Muscle layer of colon (tissue), 2 donors: ENCODE measurements around the gene CARD10.

Experiments
- H3K27ac ChIP-seq: one replicate; pipeline ENCODE4 v1.7.0; 2013; ENCODE audit warnings: low read depth, mild to moderate bottlenecking, low read length, moderate library complexity
- H3K27me3 ChIP-seq, 2 donors: one replicate each; pipeline ENCODE4 v1.7.0; 2013; ENCODE audit warnings: low read length in 2 of 2, mild to moderate bottlenecking in 2 of 2; ENCODE audit not compliant: insufficient read depth in 2 of 2, control insufficient read depth in 1 of 2
- H3K36me3 ChIP-seq: one replicate; pipeline ENCODE4 v1.7.0; 2013; ENCODE audit warnings: mild to moderate bottlenecking, low read length; ENCODE audit not compliant: insufficient read depth
- H3K4me1 ChIP-seq: one replicate; pipeline ENCODE4 v1.7.0; 2013; ENCODE audit warnings: mild to moderate bottlenecking, low read length; ENCODE audit not compliant: insufficient read depth
- H3K4me3 ChIP-seq, 2 donors: one replicate each; pipeline ENCODE4 v1.7.0; 2013; ENCODE audit warnings: low read length in 2 of 2, low read depth in 1 of 2, mild to moderate bottlenecking in 1 of 2, moderate library complexity in 1 of 2
- H3K9ac ChIP-seq: one replicate; pipeline ENCODE4 v1.7.0; 2013; ENCODE audit warnings: low read length
- H3K9me3 ChIP-seq: one replicate; pipeline ENCODE4 v1.7.0; 2013; ENCODE audit warnings: mild to moderate bottlenecking, low read length
- donor health status: abdominal sarcoma.
- donor health status: Adenocarcinoma of cecum.

The CARD10 gene

DNA sequence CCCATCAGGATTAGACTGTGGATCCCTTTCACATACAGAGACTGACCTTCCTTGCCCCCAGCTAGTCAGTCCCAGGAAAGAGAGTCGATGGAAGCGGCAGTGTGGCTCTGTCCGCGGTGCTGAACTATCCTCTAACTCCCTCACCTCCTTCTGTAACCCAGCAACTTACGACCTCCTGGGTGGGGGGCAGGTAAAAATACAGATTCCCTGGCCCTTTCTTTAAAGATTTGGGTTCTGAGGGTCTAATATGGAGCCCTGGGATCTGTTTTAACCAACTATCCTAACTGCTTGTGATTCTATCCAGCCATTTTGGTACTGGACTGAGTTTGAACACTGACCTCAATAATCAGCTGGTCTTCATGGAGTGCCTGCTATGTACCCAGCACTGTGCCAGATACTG is 56.2 kb downstream of the CARD10 start:
- Histone ChIP-seq H3K4me1 (no peaks in the 10 kb centered on the region), H3K9me3 (no peaks in the 10 kb centered on the region), H3K4me3 (no peak overlapping the region), H3K27me3 (peaks cover 0 to 8% of the 10 kb centered on the region in 2 donors), H3K27ac (no peak overlapping the region), H3K9ac (no peak overlapping the region), H3K36me3 (no peaks in the 10 kb centered on the region)

DNA sequence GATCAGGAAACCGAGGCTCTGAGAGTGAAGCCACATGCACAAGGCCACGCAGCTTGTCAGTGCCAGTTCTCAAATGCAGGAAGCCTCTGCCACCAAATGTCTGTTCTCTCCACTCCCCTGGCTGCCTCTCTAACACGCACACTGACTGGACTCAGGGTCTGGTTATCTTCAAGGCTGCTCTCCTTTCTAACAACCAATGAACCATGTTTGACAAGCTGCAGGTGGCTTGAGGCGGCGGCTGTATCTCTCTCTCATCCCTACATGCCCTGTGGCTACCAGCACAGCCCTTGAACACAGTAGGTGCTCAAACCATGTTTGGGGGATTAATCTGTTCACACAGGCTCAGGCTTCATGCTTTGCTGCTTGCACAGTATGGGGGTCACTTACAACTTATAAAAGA is 56.8 kb downstream of the CARD10 start:
- Histone ChIP-seq H3K27me3 (peaks cover 0 to 12% of the 10 kb centered on the region in 2 donors), H3K4me1 (no peaks in the 10 kb centered on the region), H3K27ac (no peak overlapping the region), H3K9ac (no peak overlapping the region), H3K4me3 (no peak overlapping the region), H3K36me3 (no peaks in the 10 kb centered on the region), H3K9me3 (no peaks in the 10 kb centered on the region)

DNA sequence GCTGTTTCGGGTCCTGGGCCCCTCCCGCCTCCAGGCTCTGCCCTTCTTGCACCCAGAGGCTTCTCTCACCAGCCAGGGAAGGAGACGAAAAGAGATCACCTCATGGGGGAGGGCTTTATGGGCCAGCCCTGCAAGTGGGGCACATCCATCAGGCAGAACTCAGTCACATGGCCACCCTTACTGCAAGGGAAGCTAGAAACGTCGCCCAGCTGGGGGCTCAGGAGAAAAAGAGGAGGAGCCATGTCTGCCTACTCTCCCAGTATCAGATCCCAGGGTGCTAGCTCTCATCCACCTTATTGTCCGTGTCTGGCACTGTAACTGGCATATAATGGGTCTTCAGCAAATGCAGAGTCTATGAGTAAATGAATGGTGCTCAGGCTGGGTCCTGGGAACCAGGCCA is 57.3 kb downstream of the CARD10 start:
- Histone ChIP-seq H3K27ac (no peak overlapping the region), H3K4me3 (no peak overlapping the region), H3K36me3 (no peaks in the 10 kb centered on the region), H3K9me3 (no peaks in the 10 kb centered on the region), H3K9ac (no peak overlapping the region), H3K27me3 (peaks cover 3 to 17% of the 10 kb centered on the region in 2 donors), H3K4me1 (no peaks in the 10 kb centered on the region)

DNA sequence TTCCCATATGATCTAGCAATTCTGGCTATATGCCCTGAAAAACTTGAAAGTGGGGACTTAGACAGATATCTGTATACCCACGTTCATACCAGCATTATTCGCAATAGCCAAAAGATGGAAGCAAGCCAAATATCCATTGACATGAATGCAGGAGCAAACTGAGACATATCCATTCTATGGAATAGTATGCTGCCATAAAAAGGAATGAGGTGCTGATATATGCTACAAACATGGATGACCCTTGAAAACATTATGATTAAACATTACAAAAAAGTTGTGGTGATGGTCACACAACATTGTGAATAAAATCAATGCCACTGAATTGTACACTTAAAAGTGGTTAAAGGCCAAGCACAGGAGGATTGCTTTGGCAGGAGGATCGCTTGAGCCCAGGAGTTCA is 58.5 kb downstream of the CARD10 start:
- H3K27me3 ChIP-seq: peaks cover 3 to 24% of the 10 kb centered on the region in 2 donors
- no peaks in the 10 kb centered on the region for H3K9me3 ChIP-seq
- H3K36me3 ChIP-seq: no peaks in the 10 kb centered on the region

DNA sequence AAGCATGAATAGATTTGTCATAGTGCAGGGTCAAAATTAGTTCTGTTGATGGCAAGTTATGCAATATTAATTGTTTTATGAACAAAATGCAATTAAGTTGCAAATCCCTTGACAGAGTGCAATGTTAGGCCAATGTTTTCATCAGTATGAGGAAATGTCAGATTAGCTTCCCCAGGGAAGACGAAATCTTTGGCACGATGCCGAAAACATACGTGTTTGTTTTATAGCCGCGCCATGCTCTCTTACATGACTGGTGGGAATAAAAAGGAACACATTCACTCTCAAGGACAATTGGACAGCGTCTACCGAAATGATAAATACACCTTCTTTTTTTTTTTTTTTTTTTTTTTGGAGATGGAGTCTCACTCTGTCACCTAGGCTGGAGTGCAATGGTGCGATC is 60.0 kb downstream of the CARD10 start:
- H3K9me3 ChIP-seq: no peaks in the 10 kb centered on the region
- H3K27ac ChIP-seq: no peak overlapping the region
- H3K9ac ChIP-seq: no peak overlapping the region
- H3K4me1 ChIP-seq: no peaks in the 10 kb centered on the region
- peaks cover 3 to 24% of the 10 kb centered on the region in 2 donors for H3K27me3 ChIP-seq
- H3K36me3 ChIP-seq: no peaks in the 10 kb centered on the region
- H3K4me3 ChIP-seq: no peak overlapping the region

More for the DNA sequence above, 58.5 kb downstream of the CARD10 start:
- Histone ChIP-seq H3K4me1 (no peaks in the 10 kb centered on the region), H3K4me3 (no peak overlapping the region), H3K9ac (no peak overlapping the region), H3K27ac (no peak overlapping the region)

DNA sequence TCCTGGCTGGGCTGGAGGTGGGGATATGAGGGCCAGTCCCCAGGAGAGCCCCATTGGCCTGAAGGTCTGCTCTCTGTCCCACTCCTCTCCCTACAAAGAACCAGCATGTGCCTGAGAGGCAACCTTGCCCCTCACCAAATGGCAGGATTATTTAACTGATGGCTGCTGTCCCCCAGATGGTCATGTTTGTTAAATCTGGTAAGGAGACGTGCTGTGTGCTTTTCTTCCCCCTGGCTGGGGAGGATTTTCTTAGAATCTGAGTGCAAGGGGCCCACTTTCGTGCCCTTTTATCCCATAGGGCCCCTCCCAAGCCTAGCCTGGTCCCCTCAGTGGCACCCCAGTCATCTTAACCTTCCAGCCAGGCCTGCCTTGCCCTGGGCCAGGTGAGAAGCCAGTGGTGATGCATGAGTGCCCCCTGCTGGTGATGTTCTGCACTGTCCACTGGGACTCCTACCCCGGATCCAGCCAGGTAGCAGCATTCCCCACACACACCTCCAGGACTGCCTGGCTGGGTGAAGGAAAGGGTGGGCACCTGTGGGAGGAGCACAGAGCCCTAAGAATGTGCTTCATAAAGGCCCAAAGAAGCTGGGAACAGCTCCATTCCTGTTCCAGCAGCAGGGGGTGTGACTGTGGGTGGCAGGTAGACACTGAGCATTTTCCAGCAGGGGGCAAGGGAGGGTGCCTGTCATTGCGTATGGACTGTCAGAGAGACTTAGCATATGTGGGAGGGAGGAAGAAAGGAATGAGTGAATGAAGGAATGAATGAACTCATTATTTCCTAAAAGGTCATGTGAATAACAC is 61.9 kb downstream of the CARD10 start:
- H3K4me1 ChIP-seq: no peaks in the 10 kb centered on the region
- no peaks in the 10 kb centered on the region for H3K36me3 ChIP-seq
- H3K27me3 ChIP-seq: peaks cover 3 to 27% of the 10 kb centered on the region in 2 donors
- H3K4me3 ChIP-seq: no peak overlapping the region
- H3K9me3 ChIP-seq: no peaks in the 10 kb centered on the region
- H3K27ac ChIP-seq: no peak overlapping the region
- H3K9ac ChIP-seq: no peak overlapping the region

DNA sequence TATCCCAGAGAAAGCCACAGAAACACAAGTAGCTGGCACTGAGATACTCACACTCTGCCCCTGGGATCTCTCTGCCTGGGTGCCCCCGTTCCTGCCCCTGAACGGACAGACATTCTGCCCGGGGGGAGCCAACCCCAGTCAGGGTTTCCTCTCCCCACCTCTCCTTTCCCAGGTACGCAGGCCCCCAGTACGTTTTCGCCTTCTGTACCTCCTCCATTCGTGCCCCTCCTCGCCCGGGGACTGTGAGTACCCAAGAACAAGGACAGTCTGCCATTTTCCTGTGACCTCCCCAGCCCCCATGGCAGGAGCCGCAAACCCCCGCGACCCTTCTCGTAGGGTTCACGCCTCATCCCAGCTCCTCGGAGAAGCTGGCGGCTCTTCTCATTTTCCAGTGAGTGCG is 62.9 kb downstream of the CARD10 start:
- Histone ChIP-seq H3K4me1 (no peaks in the 10 kb centered on the region), H3K27me3 (peaks cover 3 to 27% of the 10 kb centered on the region in 2 donors), H3K36me3 (no peaks in the 10 kb centered on the region), H3K27ac (no peak overlapping the region), H3K4me3 (no peak overlapping the region), H3K9me3 (no peaks in the 10 kb centered on the region), H3K9ac (no peak overlapping the region)

DNA sequence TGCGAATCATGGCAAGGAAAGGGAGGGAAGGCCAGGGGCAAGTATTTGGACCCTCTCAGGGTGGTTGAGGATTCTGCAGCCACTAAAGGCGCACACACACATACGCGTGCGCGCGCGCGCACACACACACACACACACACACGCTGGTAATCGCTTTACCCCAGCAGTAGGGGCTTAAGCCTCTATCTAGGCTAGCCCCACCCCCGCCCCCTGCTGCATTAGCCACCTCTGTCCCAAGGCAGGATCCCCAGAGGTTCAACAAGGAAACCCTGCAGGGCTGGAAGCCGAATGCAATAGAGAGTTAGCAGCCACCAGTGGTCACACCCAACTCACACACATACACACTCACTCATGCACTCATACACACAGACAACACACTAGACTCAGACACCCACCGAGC is 63.3 kb downstream of the CARD10 start:
- peaks cover under 1% of the 10 kb centered on the region for H3K9me3 ChIP-seq
- H3K36me3 ChIP-seq: no peaks in the 10 kb centered on the region
- H3K4me1 ChIP-seq: no peaks in the 10 kb centered on the region
- H3K27me3 ChIP-seq: peaks cover 3 to 27% of the 10 kb centered on the region in 2 donors
- H3K9ac ChIP-seq: no peak overlapping the region
- no peak overlapping the region for H3K4me3 ChIP-seq
- no peak overlapping the region for H3K27ac ChIP-seq

DNA sequence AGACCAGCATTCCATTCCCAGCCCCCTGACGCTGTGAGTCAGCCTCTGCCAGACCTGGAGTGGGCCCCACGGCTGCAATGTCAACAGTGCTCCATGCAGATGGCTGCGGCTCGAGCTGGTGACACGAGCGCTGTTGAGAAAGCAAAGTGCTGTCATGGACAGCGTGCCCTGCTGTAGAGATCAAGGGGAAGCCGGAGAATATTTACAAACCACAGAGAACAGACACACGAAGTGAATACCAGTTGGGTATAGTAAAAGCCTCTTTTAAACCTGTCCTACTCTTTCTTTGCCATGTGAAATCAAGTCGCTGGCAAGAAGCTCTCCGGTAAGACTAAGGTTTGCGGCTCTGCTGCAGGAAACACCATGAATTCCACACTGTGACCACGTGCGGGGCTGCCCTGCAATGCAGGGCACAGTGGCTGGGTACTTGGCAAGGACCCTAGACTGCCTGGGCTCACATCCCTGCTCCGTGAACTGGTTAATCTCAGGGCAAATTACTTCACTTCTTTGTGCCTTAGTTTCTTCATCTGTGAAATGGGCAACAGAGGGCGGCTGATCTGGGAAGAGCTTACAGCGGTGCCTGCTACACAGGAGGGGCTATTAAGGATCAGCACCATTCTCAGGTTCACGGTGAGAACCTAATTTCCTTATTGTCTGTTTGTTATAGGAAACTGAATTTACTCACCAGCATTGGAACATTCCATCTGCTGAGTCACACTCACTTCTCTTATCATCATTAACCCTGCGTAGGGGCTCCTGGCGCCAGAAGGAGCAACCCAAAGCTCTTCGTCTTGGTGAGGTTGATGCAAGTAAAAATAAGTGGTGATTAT is 64.1 kb downstream of the CARD10 start:
- H3K27ac ChIP-seq: no peak overlapping the region
- H3K4me1 ChIP-seq: no peaks in the 10 kb centered on the region
- peaks cover 10 to 31% of the 10 kb centered on the region in 2 donors for H3K27me3 ChIP-seq
- no peak overlapping the region for H3K9ac ChIP-seq
- H3K9me3 ChIP-seq: peaks cover 3% of the 10 kb centered on the region
- H3K36me3 ChIP-seq: no peaks in the 10 kb centered on the region
- H3K4me3 ChIP-seq: no peak overlapping the region

DNA sequence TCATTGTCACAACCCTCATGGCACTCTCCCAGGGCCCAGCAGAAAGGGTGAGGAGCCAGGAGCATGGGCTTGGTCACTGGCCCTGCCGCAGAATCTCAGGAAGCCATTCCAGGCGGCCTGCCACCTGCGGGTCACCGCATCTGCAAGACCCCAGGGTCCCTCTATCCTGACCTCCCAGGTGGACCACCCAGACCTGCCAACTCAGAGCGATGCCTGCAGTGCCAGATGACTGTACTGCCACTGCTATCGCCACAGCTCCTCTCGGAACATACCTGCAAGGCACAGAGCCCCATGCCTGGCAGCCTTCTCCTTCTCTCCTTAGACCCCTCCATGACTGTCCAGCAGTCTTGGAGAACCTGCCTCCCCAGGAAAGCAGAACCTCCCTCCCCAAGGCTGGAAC is 65.5 kb downstream of the CARD10 start:
- Histone ChIP-seq H3K27ac (no peak overlapping the region), H3K27me3 (peaks cover 10 to 35% of the 10 kb centered on the region in 2 donors)

DNA sequence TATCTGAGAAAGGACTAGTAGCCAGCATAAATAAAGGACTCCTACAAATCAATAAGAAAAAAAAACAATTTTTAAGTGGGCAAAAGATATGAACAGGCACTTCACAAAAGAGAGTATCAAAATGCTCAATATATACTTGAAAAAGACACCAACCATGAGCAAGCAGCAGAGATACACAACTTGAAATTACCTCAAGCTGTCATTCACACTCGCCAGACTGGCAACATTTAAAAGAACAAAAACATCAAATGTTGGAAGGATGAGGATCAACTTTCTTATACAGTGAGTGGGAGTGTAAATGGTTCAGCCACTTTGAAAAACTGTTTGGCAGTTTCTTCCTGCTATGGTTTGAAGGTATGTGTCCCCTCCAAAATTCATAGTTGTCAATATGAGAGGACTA is 68.0 kb downstream of the CARD10 start:
- Histone ChIP-seq H3K36me3 (no peaks in the 10 kb centered on the region), H3K9ac (no peak overlapping the region), H3K27me3 (peaks cover 7 to 20% of the 10 kb centered on the region in 2 donors), H3K4me1 (no peaks in the 10 kb centered on the region), H3K27ac (no peak overlapping the region), H3K4me3 (no peak overlapping the region), H3K9me3 (peaks cover 3% of the 10 kb centered on the region)

More for the DNA sequence above, 65.5 kb downstream of the CARD10 start:
- Histone ChIP-seq H3K36me3 (no peaks in the 10 kb centered on the region), H3K9ac (no peak overlapping the region), H3K9me3 (peaks cover 3% of the 10 kb centered on the region), H3K4me1 (no peaks in the 10 kb centered on the region), H3K4me3 (no peak overlapping the region)
